GM04503 (cell line): ENCODE results near the gene AGMAT.

Source experiments
- DNase-seq: peaks from one replicate; pipeline ENCODE4 v3.0.0-alpha.2; 2012; ENCODE audit warnings: low read depth

The AGMAT gene

GRCh38 chr1:15584489-15585363 lies at the start of gene AGMAT:
Gene AGMAT, minus strand, starts transcription at chr1:15585051. Its CDS starts 84 bp downstream, at chr1:15584967.
- DNase-seq, result no peak

- DNase-seq, result no peak
Measured at GRCh38 chr1:15633756-15634420, 49.0 kb upstream of the AGMAT start.

- DNase-seq, result no peak
Measured at GRCh38 chr1:15628003-15628402, 43.2 kb upstream of the AGMAT start.

- peak; percentile 63 for DNase-seq
Measured at GRCh38 chr1:15627343-15627988, 42.6 kb upstream of the AGMAT start.

- no peak for DNase-seq
Measured at GRCh38 chr1:15626269-15626950, 41.6 kb upstream of the AGMAT start.

- DNase-seq, result no peak
Measured at GRCh38 chr1:15625056-15625917, 40.4 kb upstream of the AGMAT start.

GRCh38 chr1:15624133-15624714 lies 39.4 kb upstream of the AGMAT start:
- no peak for DNase-seq

- DNase-seq, result no peak
Measured at GRCh38 chr1:15623435-15623834, 38.6 kb upstream of the AGMAT start.

GRCh38 chr1:15622712-15623373 lies 38.0 kb upstream of the AGMAT start:
- no peak for DNase-seq

- no peak for DNase-seq
Measured at GRCh38 chr1:15621975-15622374, 37.1 kb upstream of the AGMAT start.

- no peak for DNase-seq
Measured at GRCh38 chr1:15620902-15621682, 36.2 kb upstream of the AGMAT start.

GRCh38 chr1:15620155-15620545 lies 35.3 kb upstream of the AGMAT start:
- no peak for DNase-seq

- peak; percentile 79 for DNase-seq
Measured at GRCh38 chr1:15618655-15619525, 34.0 kb upstream of the AGMAT start.

GRCh38 chr1:15618077-15618654 lies 33.3 kb upstream of the AGMAT start:
- no peak for DNase-seq

GRCh38 chr1:15617173-15618076 lies 32.6 kb upstream of the AGMAT start, which contains the start of gene DDI2:
Gene DDI2, plus strand, starts transcription at chr1:15617458. Its CDS starts 213 bp downstream, at chr1:15617671.
- DNase-seq, result peak; percentile 84

GRCh38 chr1:15616373-15617172 lies 31.7 kb upstream of the AGMAT start:
- no peak for DNase-seq
